D721Med (cell line): ENCODE results near the gene TTC16.

Experiments used
- DNase-seq: peaks from one replicate; pipeline ENCODE4 v3.0.0; 2011; ENCODE audit warnings: low spot score; ENCODE audit not compliant: insufficient read length
- FAIRE-seq: peaks from 2 replicates; lab custom pipeline; 2011; peaks lifted over from hg19 to GRCh38; lab: Jason Lieb, UNC
- CTCF ChIP-seq: IDR thresholded peaks from 2 replicates; pipeline ENCODE4 v1.5.1; 2012; ENCODE audit warnings: mild to moderate bottlenecking, control low read depth; ENCODE audit not compliant: insufficient read depth; ENCODE audit errors: missing control alignments

TTC16 gene

GRCh38 chr9:127712867-127713266, 3.0 kb upstream of the TTC16 start:
- no peak for DNase-seq
- no peak for TF ChIP-seq CTCF
- no peak for FAIRE-seq

GRCh38 chr9:127714020-127714750, 1.7 kb upstream of the TTC16 start:
- FAIRE-seq, result no peak
- no peak for TF ChIP-seq CTCF
- no peak for DNase-seq

- no peak for TF ChIP-seq CTCF
- DNase-seq, result no peak
- no peak for FAIRE-seq
Observed at GRCh38 chr9:127714951-127715469, 869 bp upstream of the TTC16 start.

GRCh38 chr9:127716412-127716811, 533 bp downstream of the TTC16 start:
- TF ChIP-seq CTCF, result no peak
- no peak for FAIRE-seq
- DNase-seq, result no peak

GRCh38 chr9:127717766-127718165, 1.9 kb downstream of the TTC16 start:
- FAIRE-seq (no peak), DNase-seq (no peak)
- TF ChIP-seq CTCF, result no peak

GRCh38 chr9:127720031-127720864, 4.4 kb downstream of the TTC16 start:
- FAIRE-seq (no peak), DNase-seq (no peak)
- no peak for TF ChIP-seq CTCF
